RWPE1 (cell line): Measurements from ENCODE around the gene PTP4A2.

Experiments used
- CTCF ChIA-PET: fragments of 350-600 bp; sonication (Branson Sonifier 250); formaldehyde crosslinking; extraction: SDS; loops from one replicate; lab custom pipeline; 2021; lab: Yijun Ruan, JAX
- POLR2A ChIA-PET: fragments of 400-600 bp; formaldehyde crosslinking; extraction: SDS; loops from one replicate; lab custom pipeline; 2020; ENCODE audit warnings: antibody characterized with exemption; ENCODE audit not compliant: low non-redundant PET; lab: Yijun Ruan, JAX
- DNase-seq: peaks from one replicate; pipeline ENCODE4 v3.0.0; 2012; ENCODE audit warnings: low spot score
- H3K27ac ChIP-seq: fragments of 450-650 bp; 2 replicates; pipeline ENCODE4 v1.5.1; 2017
- CTCF ChIP-seq: fragments of 450-650 bp; conservative IDR thresholded peaks from 2 replicates; pipeline ENCODE4 v1.5.1; 2017; ENCODE audit warnings: low read depth, mild to moderate bottlenecking

Gene PTP4A2

DNA sequence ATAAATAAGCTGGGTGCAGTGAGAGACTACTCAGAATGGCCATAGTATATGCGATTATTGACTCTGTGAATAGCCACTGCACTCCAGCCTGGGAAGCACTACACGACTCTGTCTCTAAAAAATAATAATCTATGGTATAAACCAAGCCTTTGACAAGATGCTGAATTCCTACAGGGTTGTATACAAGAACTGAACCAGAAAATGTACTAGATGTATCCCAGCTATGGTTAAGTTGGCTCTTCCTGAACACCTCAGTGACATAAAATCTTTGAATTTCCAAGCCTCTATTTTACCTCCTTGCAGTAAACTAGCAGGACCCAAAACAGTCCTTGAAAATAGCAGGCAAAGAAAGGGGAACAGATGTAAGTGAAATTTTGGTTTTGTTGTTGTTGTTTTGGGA is 32.5 kb downstream of the PTP4A2 start:
- POLR2A ChIA-PET = no interaction called here

DNA sequence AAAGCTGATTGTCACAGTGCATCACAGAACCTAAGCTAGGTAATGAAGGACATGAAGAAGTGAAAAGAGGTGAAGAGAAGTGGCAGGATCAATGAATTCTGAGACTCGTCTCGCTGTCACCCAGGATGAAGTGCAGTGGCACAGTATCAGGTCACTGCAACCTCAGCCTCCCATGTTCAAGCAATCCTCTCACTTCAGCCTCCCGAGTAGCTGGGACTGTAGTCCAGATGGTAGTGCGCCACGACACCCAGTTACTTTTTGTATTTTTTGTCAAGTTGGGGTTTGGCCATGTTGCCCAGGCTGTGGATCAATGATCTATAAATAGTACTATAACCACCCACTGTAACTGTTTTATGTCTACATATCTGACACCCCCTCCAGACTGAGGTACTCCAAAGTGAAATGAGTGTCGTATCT is 33.1 kb downstream of the PTP4A2 start:
- no peak for TF ChIP-seq CTCF
- POLR2A ChIA-PET = no interaction called here
- no peak for DNase-seq
- CTCF ChIA-PET = interaction anchor here (0.6 to 2.0 kb wide), 2 partner anchors 59 to 90 kb away, joined by 3 to 4 read pairs; no protein-coding TSS in a partner anchor
- peak overlapping the region; percentile 48 for H3K27ac ChIP-seq

More for the DNA sequence above, 32.5 kb downstream of the PTP4A2 start:
- DNase-seq = no peak
- TF ChIP-seq CTCF = no peak
- no peak overlapping the region for H3K27ac ChIP-seq
- CTCF ChIA-PET = interaction anchor here (2.0 kb wide), 1 partner anchor 58 kb away, joined by 4 read pairs; no protein-coding TSS in a partner anchor

- no peak for DNase-seq
- H3K27ac ChIP-seq = peak overlapping the region; percentile 48
- ChIA-PET POLR2A (no interaction called here), CTCF (interaction anchor here (0.6 to 1.3 kb wide), 3 partner anchors 60 to 94 kb away, joined by 3 read pairs; no protein-coding TSS in a partner anchor)
- TF ChIP-seq CTCF = no peak
These were observed 33.7 kb downstream of the PTP4A2 start for GRCh38 chr1:31904339-31905092.

- TF ChIP-seq CTCF = no peak
- CTCF ChIA-PET = interaction anchor here (0.6 kb wide), 2 partner anchors 256 to 257 kb away, joined by 3 to 5 read pairs; no protein-coding TSS in a partner anchor
- POLR2A ChIA-PET = no interaction called here
- no peak for DNase-seq
- H3K27ac ChIP-seq = no peak overlapping the region
These were observed 35.7 kb downstream of the PTP4A2 start for GRCh38 chr1:31902510-31902860.

- ChIA-PET CTCF (no interaction called here), POLR2A (interaction anchor here (0.6 kb wide), 1 partner anchor 59 kb away, joined by 3 read pairs; no protein-coding TSS in a partner anchor)
- H3K27ac ChIP-seq = no peak overlapping the region
- no peak for TF ChIP-seq CTCF
- DNase-seq = no peak
These were observed 36.2 kb downstream of the PTP4A2 start for GRCh38 chr1:31901838-31902509.

- CTCF ChIA-PET = no interaction called here
- no peak overlapping the region for H3K27ac ChIP-seq
- TF ChIP-seq CTCF = no peak
- no peak for DNase-seq
- POLR2A ChIA-PET = no interaction called here
These were observed 37.4 kb downstream of the PTP4A2 start for GRCh38 chr1:31900790-31901189.
